Nephron progenitor cell (in vitro differentiated cells): ENCODE measurements around the gene MAPK8IP2.

ENCODE experiments used
- DNase-seq: peaks from one replicate; pipeline ENCODE4 v3.0.0; 2021
- H3K27ac Mint-ChIP-seq: 2 replicates; pipeline ENCODE4 v1.8.0; 2021; ENCODE audit warnings: mild to moderate bottlenecking, moderate library complexity, mixed read lengths
- H3K27me3 Mint-ChIP-seq: 2 replicates; pipeline ENCODE4 v1.8.0; 2021; ENCODE audit warnings: mild to moderate bottlenecking, low read depth, mixed read lengths; ENCODE audit not compliant: poor library complexity
- H3K36me3 Mint-ChIP-seq: 2 replicates; pipeline ENCODE4 v1.8.0; 2021; ENCODE audit warnings: low read depth, mixed read lengths
- H3K4me1 Mint-ChIP-seq: 2 replicates; pipeline ENCODE4 v1.8.0; 2021; ENCODE audit warnings: mixed read lengths
- H3K4me3 Mint-ChIP-seq: 2 replicates; pipeline ENCODE4 v1.8.0; 2021; ENCODE audit warnings: mild to moderate bottlenecking, moderate library complexity, mixed read lengths
- H3K9me3 Mint-ChIP-seq: 2 replicates; pipeline ENCODE4 v1.8.0; 2021; ENCODE audit warnings: mild to moderate bottlenecking, moderate library complexity, mixed read lengths
- TF ChIP-seq, protein P1 (sequence below): fragments of 200-600 bp; sonication (generic); IDR thresholded peaks from 2 replicates; pipeline ENCODE4 v1.5.0; 2021; ENCODE audit warnings: antibody characterized with exemption

MAPK8IP2 gene

GRCh38 chr22:50561401-50562358 lies 38.9 kb upstream of the MAPK8IP2 start:
- peak overlapping the region; percentile 49 for H3K4me3 Mint-ChIP-seq
- peaks cover 11% of the 10 kb centered on the region for H3K4me1 Mint-ChIP-seq
- peaks cover 50% of the 10 kb centered on the region for H3K27me3 Mint-ChIP-seq
- no peaks in the 10 kb centered on the region for H3K36me3 Mint-ChIP-seq
- DNase-seq, result no peak
- no peak overlapping the region for H3K27ac Mint-ChIP-seq
- H3K9me3 Mint-ChIP-seq, result no peaks in the 10 kb centered on the region
- TF ChIP-seq, protein P1, sequence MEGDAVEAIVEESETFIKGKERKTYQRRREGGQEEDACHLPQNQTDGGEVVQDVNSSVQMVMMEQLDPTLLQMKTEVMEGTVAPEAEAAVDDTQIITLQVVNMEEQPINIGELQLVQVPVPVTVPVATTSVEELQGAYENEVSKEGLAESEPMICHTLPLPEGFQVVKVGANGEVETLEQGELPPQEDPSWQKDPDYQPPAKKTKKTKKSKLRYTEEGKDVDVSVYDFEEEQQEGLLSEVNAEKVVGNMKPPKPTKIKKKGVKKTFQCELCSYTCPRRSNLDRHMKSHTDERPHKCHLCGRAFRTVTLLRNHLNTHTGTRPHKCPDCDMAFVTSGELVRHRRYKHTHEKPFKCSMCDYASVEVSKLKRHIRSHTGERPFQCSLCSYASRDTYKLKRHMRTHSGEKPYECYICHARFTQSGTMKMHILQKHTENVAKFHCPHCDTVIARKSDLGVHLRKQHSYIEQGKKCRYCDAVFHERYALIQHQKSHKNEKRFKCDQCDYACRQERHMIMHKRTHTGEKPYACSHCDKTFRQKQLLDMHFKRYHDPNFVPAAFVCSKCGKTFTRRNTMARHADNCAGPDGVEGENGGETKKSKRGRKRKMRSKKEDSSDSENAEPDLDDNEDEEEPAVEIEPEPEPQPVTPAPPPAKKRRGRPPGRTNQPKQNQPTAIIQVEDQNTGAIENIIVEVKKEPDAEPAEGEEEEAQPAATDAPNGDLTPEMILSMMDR, result no peak

- Mint-ChIP-seq H3K27ac (no peak within 1 kb of the TSS), H3K4me3 (peak within 1 kb of the TSS; percentile 90)
- TF ChIP-seq, protein P1, result peak; percentile 89
Observed at GRCh38 chr22:50562523-50563412, 37.8 kb upstream of the MAPK8IP2 start, which contains the start of gene SYCE3. SYCE3 (minus strand) TSS chr22:50562919; CDS start chr22:50556405, 6,514 bp downstream.

DNA sequence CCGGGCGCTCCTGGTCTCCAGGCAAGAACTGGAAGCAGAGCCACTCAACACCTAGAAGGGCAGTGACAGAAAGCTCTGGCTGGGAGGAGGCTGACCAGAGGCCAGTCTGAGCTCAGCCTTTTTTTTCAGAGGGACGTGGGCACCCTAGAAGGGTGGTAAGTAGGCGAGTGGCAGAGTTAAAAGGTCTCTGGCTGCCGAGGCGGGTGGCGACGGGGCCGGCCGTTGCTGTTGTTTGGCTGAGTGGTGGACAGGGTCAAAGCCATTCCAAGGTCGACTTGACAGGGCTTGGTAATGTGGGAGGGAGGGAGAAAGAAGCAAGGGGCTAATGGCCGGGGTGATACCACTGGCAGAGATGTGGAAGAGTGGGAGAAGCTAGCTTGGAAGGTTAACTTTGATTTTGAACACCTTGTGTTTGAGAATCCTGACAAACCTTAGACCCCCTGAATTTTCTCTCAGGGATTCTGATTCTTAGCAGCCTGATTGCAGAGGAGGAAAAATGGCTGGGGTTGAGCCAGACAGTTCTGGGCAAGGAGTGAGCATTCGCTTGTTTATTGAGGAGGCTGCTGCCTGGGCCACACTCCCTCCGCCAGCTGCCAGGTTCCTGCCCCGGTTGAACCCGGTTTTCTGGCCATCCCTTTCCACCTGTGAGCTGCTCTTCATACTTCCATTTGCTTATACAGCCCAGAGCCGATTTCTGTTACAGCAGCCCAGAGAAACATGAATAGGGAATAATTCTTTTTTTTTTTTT lies 37.0 kb upstream of the MAPK8IP2 start:
- peak overlapping the region; percentile 90 for H3K4me3 Mint-ChIP-seq
- no peaks in the 10 kb centered on the region for H3K9me3 Mint-ChIP-seq
- H3K36me3 Mint-ChIP-seq, result peaks cover 4% of the 10 kb centered on the region
- peaks cover 52% of the 10 kb centered on the region for H3K27me3 Mint-ChIP-seq
- peaks cover 11% of the 10 kb centered on the region for H3K4me1 Mint-ChIP-seq
- no peak for DNase-seq
- no peak overlapping the region for H3K27ac Mint-ChIP-seq
- TF ChIP-seq, protein P1, result no peak

More at GRCh38 chr22:50562523-50563412, 37.8 kb upstream of the MAPK8IP2 start, which contains the start of gene SYCE3:
- H3K4me1 Mint-ChIP-seq, result peaks cover 11% of the 10 kb centered on the region
- H3K36me3 Mint-ChIP-seq, result peaks cover 2% of the 10 kb centered on the region
- H3K9me3 Mint-ChIP-seq, result no peaks in the 10 kb centered on the region
- peak; percentile 99 for DNase-seq
- H3K27me3 Mint-ChIP-seq, result peaks cover 53% of the 10 kb centered on the region

DNA sequence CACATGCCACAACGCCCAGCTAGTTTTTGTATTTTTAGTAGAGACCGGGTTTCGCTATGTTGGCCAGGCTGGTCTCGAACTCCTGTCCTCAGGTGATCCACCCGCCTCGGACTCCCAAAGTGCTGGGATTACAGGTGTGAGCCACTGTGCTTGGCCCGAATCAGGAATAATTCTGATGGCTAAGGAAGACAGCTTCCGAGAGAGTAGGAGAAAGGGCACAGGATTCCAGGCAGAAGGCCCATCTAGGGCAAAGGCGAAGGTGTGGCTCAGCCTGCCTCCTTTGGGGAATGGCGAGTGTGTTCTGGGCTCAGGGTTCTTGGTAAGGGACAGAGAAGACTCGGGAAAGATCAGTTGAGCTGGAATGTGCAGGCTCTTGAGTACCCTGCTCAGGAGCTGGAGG lies 36.3 kb upstream of the MAPK8IP2 start:
- peak overlapping the region; percentile 16 for H3K4me3 Mint-ChIP-seq
- H3K27ac Mint-ChIP-seq, result no peak overlapping the region
- H3K9me3 Mint-ChIP-seq, result no peaks in the 10 kb centered on the region
- H3K27me3 Mint-ChIP-seq, result peaks cover 48% of the 10 kb centered on the region
- DNase-seq, result no peak
- peaks cover 11% of the 10 kb centered on the region for H3K4me1 Mint-ChIP-seq
- H3K36me3 Mint-ChIP-seq, result peaks cover 6% of the 10 kb centered on the region
- TF ChIP-seq, protein P1, result no peak

DNA sequence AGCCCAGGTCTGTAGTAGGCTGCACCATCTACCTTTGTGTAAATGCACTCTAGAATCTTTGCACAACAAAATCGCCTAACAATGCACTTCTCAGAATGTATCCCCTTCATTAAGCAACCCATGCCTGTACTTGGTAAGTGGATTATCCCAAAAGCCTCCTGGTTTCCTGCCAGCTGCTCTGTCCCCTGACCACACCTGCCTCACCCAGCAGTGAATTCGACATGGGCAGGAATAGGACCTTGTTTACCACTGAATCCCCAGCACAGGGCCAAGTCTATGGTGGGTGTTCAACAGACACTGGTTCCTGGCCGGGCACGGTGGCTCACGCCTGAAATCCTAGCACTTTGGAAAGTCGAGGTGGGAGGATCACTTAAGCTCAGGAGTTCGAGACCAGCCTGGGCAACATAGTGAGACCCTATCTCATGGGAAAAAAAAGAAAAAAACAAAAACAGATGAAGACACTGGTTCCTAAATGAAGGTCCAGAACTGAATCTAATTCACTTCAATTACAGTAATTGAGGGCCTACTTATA lies 32.8 kb upstream of the MAPK8IP2 start:
- H3K4me3 Mint-ChIP-seq, result no peak overlapping the region
- peak overlapping the region; percentile 59 for H3K27ac Mint-ChIP-seq
- DNase-seq, result no peak
- peaks cover 11% of the 10 kb centered on the region for H3K4me1 Mint-ChIP-seq
- H3K36me3 Mint-ChIP-seq, result peaks cover 34% of the 10 kb centered on the region
- peaks cover 39% of the 10 kb centered on the region for H3K27me3 Mint-ChIP-seq
- TF ChIP-seq, protein P1, result no peak
- H3K9me3 Mint-ChIP-seq, result no peaks in the 10 kb centered on the region
